Stimulated activated effector memory CD8-positive, alpha-beta T cell treated with anti-CD3 and anti-CD28 coated beads, Interleukin-12 subunit alpha, Interleukin-12 subunit beta, amount 100 ng/mL, for 72 hours (primary cell): ENCODE results near the gene ANXA7.

Experiments
- ATAC-seq: fragments of 150-1000 bp; cut with Tn5 transposase; 2 replicates; pipeline ENCODE4 v1.10.0; 2021
- DNase-seq, 2 donors: peaks; one replicate each; pipeline ENCODE4 v3.0.0; 2021 to 2022; ENCODE audit warnings: low spot score in 2 of 2
- H3K27ac Mint-ChIP-seq: one replicate; pipeline ENCODE4 v1.8.0; 2022; ENCODE audit warnings: mild to moderate bottlenecking, mixed read lengths
- H3K36me3 Mint-ChIP-seq: one replicate; pipeline ENCODE4 v1.8.0; 2022; ENCODE audit warnings: mild to moderate bottlenecking, mixed read lengths
- H3K4me1 Mint-ChIP-seq: one replicate; pipeline ENCODE4 v1.8.0; 2022; ENCODE audit warnings: mixed read lengths
- H3K4me3 Mint-ChIP-seq: one replicate; pipeline ENCODE4 v1.8.0; 2022; ENCODE audit warnings: mild to moderate bottlenecking, mixed read lengths
- H3K9me3 Mint-ChIP-seq: one replicate; pipeline ENCODE4 v1.8.0; 2022; ENCODE audit warnings: mixed read lengths

Gene ANXA7

GRCh38 chr10:73413528-73414229, at the start of gene ANXA7:
Gene ANXA7, minus strand, starts transcription at chr10:73414058. Its CDS starts 13,202 bp downstream, at chr10:73400856.
- peak; percentile 96 for ATAC-seq
- Mint-ChIP-seq H3K9me3 (no peaks in the 10 kb centered on the region), H3K36me3 (peaks cover 35% of the 10 kb centered on the region), H3K27ac (peak within 1 kb of the TSS; percentile 97), H3K4me3 (peak within 1 kb of the TSS; percentile 90), H3K4me1 (peaks cover 49% of the 10 kb centered on the region)
- peak; percentile 84 to 94 for DNase-seq

GRCh38 chr10:73460897-73461296, 47.0 kb upstream of the ANXA7 start:
- H3K4me3 Mint-ChIP-seq: no peak overlapping the region
- H3K27ac Mint-ChIP-seq: peak overlapping the region; percentile 29
- H3K36me3 Mint-ChIP-seq: peaks cover 56% of the 10 kb centered on the region
- DNase-seq (no peak), ATAC-seq (no peak)
- peaks cover 6% of the 10 kb centered on the region for H3K4me1 Mint-ChIP-seq
- H3K9me3 Mint-ChIP-seq: no peaks in the 10 kb centered on the region

GRCh38 chr10:73459683-73460314, 45.9 kb upstream of the ANXA7 start:
- Mint-ChIP-seq H3K4me3 (no peak overlapping the region), H3K36me3 (peaks cover 48% of the 10 kb centered on the region), H3K9me3 (no peaks in the 10 kb centered on the region), H3K27ac (peak overlapping the region; percentile 29), H3K4me1 (peaks cover 6% of the 10 kb centered on the region)
- DNase-seq (no peak), ATAC-seq (no peak)

- DNase-seq (no peak), ATAC-seq (no peak)
- H3K27ac Mint-ChIP-seq: no peak overlapping the region
- H3K9me3 Mint-ChIP-seq: no peaks in the 10 kb centered on the region
- H3K4me3 Mint-ChIP-seq: no peak overlapping the region
- H3K4me1 Mint-ChIP-seq: peaks cover 6% of the 10 kb centered on the region
- peaks cover 58% of the 10 kb centered on the region for H3K36me3 Mint-ChIP-seq
Measured at GRCh38 chr10:73456187-73456890, 42.5 kb upstream of the ANXA7 start.

GRCh38 chr10:73449113-73449512, 35.3 kb upstream of the ANXA7 start:
- ATAC-seq (no peak), DNase-seq (no peak)
- Mint-ChIP-seq H3K27ac (no peak overlapping the region), H3K36me3 (peaks cover 74% of the 10 kb centered on the region), H3K4me1 (no peaks in the 10 kb centered on the region), H3K4me3 (no peak overlapping the region), H3K9me3 (no peaks in the 10 kb centered on the region)

GRCh38 chr10:73448384-73448783, 34.5 kb upstream of the ANXA7 start:
- Mint-ChIP-seq H3K9me3 (no peaks in the 10 kb centered on the region), H3K36me3 (peaks cover 68% of the 10 kb centered on the region), H3K4me3 (no peak overlapping the region), H3K4me1 (no peaks in the 10 kb centered on the region), H3K27ac (no peak overlapping the region)
- DNase-seq (no peak), ATAC-seq (no peak)

GRCh38 chr10:73446926-73447325, 33.1 kb upstream of the ANXA7 start:
- Mint-ChIP-seq H3K4me3 (no peak overlapping the region), H3K9me3 (no peaks in the 10 kb centered on the region), H3K4me1 (peaks cover 6% of the 10 kb centered on the region), H3K27ac (no peak overlapping the region), H3K36me3 (peaks cover 64% of the 10 kb centered on the region)
- DNase-seq (no peak), ATAC-seq (no peak)

- DNase-seq (no peak), ATAC-seq (no peak)
- H3K36me3 Mint-ChIP-seq: peaks cover 54% of the 10 kb centered on the region
- no peak overlapping the region for H3K27ac Mint-ChIP-seq
- peaks cover 14% of the 10 kb centered on the region for H3K4me1 Mint-ChIP-seq
- H3K9me3 Mint-ChIP-seq: no peaks in the 10 kb centered on the region
- no peak overlapping the region for H3K4me3 Mint-ChIP-seq
Measured at GRCh38 chr10:73444457-73444856, 30.6 kb upstream of the ANXA7 start.

GRCh38 chr10:73439605-73440312, 25.9 kb upstream of the ANXA7 start:
- Mint-ChIP-seq H3K36me3 (peaks cover 61% of the 10 kb centered on the region), H3K4me3 (no peak overlapping the region), H3K27ac (peak overlapping the region; percentile 32), H3K9me3 (no peaks in the 10 kb centered on the region), H3K4me1 (peaks cover 20% of the 10 kb centered on the region)
- DNase-seq: no peak
- ATAC-seq: peak; percentile 92

DNA sequence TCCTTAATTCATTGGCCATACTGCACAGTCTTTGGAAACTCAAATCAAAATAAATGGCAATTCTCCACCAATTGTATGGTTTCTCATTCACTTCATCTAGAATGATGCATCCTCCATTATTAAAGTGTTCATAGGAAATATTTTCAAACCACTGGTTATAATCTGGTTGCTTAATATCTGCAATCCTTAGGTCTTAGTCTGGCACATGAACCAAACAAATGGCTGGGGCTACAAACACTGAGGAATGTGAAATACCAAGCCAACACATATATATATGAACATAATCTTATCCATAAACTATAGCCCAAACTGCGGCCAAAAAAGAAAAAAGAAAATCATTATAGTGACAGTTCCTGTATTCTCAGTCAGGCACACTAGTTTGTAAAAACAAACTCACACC, 25.2 kb upstream of the ANXA7 start:
- H3K4me1 Mint-ChIP-seq: peaks cover 20% of the 10 kb centered on the region
- no peak for DNase-seq
- H3K9me3 Mint-ChIP-seq: no peaks in the 10 kb centered on the region
- peak overlapping the region; percentile 32 for H3K27ac Mint-ChIP-seq
- ATAC-seq: no peak
- H3K36me3 Mint-ChIP-seq: peaks cover 56% of the 10 kb centered on the region
- no peak overlapping the region for H3K4me3 Mint-ChIP-seq

- peak within 1 kb of the TSS; percentile 33 for H3K27ac Mint-ChIP-seq
- peaks cover 7% of the 10 kb centered on the region for H3K4me1 Mint-ChIP-seq
- ATAC-seq (peak; percentile 31), DNase-seq (no peak)
- peaks cover 29% of the 10 kb centered on the region for H3K36me3 Mint-ChIP-seq
- H3K9me3 Mint-ChIP-seq: no peaks in the 10 kb centered on the region
- no peak within 1 kb of the TSS for H3K4me3 Mint-ChIP-seq
Measured at GRCh38 chr10:73433538-73433867, 19.6 kb upstream of the ANXA7 start, which contains the start of gene MSS51. Gene MSS51, minus strand, starts transcription at chr10:73433561. Its CDS starts 5,277 bp downstream, at chr10:73428284.

DNA sequence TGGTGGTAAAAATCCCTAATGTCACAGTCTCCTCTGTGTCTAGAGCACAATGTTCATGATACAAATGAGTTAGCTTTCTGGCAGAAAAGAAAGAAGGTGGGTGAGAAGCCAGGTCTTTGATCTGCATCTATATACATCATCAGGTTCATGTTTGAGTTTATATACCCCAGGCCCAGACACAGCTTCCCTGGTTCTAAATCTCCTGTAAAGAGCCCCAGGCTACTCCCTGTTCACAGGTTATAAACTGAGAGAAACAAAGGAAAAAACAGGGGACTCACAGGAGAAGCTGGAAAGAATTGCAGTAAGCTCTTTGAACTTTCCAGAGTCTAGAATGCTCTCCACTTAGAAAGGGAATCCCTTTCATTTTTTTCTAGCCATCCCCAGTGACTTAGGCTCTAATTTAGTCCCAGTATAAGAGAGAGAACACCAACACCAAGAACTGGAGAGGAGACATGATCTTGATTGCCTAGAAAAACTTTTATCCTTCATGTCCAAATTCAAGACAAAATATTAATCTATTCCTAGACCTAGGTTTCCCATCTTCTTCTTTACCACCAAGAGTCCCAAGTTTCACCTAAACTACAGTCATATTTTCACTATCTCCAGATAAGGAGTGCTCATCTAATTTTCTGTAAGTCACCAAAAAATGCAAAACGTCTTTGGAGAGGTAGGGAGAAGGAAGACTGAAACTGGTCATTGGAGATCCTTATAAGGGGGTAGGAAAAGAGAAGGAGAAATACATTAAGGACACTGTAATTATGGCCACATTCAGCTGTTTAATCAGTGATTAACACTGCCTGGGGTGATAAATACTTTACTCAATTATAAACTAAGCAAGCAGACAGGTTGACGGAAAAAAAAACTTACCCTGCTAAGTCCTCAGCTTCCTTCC, 19.0 kb upstream of the ANXA7 start:
- Mint-ChIP-seq H3K36me3 (peaks cover 23% of the 10 kb centered on the region), H3K27ac (peak overlapping the region; percentile 1), H3K4me3 (no peak overlapping the region), H3K9me3 (no peaks in the 10 kb centered on the region), H3K4me1 (peaks cover 7% of the 10 kb centered on the region)
- ATAC-seq (no peak), DNase-seq (no peak)

DNA sequence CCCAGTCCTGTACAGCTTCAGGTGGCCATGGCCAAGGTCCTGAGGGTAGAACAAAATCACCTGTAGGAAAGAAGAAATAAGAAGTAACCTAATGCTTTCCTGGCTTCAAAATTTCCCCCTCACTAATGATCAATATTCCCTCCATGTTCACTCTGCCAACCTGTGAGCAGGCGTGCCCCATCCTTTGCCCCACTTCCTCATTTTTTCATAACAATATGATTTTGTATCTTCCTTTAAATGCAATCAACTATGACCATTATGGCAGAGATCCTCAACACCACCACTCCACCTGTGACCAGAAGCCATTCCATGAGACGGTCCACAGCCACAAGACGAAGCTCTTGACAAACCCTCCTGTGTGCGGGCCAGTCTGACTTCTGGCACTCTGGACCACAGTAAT, 12.5 kb upstream of the ANXA7 start:
- no peak overlapping the region for H3K4me3 Mint-ChIP-seq

GRCh38 chr10:73424478-73424877, 10.6 kb upstream of the ANXA7 start:
- Mint-ChIP-seq H3K4me1 (peaks cover 7% of the 10 kb centered on the region), H3K9me3 (no peaks in the 10 kb centered on the region), H3K4me3 (no peak overlapping the region), H3K36me3 (peaks cover 46% of the 10 kb centered on the region), H3K27ac (no peak overlapping the region)
- DNase-seq (no peak), ATAC-seq (no peak)

More for the DNA sequence above, 12.5 kb upstream of the ANXA7 start:
- Mint-ChIP-seq H3K9me3 (no peaks in the 10 kb centered on the region), H3K27ac (no peak overlapping the region), H3K36me3 (peaks cover 46% of the 10 kb centered on the region), H3K4me1 (peaks cover 7% of the 10 kb centered on the region)
- no peak for ATAC-seq
- DNase-seq: no peak
